Epidermal melanocyte (primary cell): ENCODE data around the gene KIAA0513.
A peak's percentile ranks its signal among the peaks of the same experiment; 100 is the strongest.

Source experiments
- DNase-seq: peaks from one replicate; pipeline ENCODE4 v3.0.0; 2011; ENCODE audit warnings: low spot score; ENCODE audit not compliant: insufficient read length

KIAA0513 gene

DNA sequence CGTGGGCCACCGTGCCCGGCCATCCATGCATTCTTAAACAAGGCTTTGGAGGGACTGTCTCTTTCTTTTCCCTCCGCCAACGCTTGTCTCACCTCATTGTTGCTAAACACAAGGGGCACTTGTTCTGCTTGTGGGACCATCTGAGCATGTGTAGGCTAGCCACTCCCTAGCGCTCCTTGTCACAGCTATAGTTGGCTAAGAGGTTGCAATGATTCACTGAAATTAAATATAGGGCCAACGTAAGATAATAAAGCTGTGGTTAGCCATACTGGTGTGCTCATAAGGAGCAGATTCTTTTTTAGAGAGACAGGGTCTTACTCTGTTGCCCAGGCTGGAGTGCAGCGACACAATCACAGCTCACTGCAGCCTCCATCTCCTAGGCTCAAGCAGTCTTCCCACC, 41.2 kb downstream of the KIAA0513 start:
- DNase-seq = no peak

DNA sequence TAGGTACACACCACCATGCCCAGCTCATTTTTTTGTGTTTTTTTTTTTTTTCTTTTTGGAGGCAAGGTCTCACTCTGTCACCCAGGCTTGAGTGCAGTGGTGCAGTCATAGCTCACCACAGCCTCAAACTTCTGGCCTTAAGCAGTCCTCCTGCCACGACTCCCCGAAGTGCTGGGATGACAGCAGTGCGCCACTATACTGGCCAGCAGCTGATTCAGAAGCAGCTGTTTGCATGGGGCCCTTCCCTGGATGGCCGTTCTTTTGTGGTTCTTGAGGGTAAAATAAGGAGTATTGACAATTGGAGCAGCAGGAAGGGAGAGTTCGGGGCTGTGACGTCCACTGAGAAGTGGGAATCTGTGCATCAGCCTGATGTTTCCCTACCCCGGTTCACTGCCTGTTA, 41.6 kb downstream of the KIAA0513 start:
- DNase-seq = no peak

DNA sequence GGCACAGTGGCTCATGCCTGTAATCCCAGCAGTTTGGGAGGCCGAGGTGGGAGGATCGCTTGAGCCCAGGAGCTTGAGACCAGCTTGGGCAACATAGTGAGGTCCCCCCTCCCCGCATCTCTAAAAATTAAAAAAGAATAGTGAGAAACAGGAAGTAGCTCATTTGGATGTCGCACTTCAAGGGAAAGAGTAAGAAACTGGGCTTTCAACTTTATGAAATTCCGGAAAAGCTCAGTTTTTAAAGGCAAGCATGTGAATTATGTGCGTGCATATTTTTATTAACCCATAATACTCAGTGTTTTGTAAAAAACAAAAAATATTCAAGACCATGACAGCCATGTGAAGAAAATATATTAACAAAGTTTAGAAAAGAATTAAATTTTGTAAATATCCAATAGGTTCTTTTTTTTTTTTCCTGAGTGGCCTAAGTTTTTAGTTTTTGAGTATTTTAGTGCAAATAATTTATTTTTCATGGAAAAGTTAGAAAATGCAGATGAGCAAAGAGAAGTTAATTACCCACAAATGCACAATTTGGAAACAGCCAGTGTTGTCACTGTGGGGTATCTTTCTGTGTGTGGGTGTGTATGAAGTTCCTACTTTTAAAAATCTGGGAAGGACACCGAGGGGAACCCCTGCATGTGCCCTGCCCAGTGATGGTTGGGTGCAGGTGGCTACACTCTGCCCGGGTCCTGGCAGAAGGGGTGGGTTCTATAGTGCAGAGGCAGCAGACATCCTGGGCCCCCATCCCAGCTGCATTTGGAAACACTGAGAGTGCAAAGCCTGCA, 44.7 kb downstream of the KIAA0513 start:
- DNase-seq = no peak

DNA sequence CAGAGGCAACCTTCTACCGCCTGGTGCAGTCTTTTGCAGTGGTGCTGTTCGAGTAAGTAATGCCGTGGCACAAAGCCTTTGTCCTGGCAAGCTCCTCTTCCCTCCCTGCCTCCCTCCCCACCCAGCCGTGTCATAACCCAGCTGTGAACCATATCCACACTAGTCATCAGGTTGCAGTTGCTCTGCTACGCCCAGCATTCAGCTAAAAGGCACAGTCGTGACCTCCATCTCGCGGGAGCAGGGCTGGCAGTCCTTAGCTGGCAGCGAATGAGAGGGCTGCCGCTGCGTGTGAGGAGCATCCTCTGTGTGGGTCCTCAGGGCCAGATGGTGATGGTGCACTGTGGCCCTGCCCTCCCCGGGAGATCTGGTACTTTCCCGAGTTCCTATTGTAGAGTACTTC, 45.4 kb downstream of the KIAA0513 start:
- DNase-seq = peak; percentile 59

DNA sequence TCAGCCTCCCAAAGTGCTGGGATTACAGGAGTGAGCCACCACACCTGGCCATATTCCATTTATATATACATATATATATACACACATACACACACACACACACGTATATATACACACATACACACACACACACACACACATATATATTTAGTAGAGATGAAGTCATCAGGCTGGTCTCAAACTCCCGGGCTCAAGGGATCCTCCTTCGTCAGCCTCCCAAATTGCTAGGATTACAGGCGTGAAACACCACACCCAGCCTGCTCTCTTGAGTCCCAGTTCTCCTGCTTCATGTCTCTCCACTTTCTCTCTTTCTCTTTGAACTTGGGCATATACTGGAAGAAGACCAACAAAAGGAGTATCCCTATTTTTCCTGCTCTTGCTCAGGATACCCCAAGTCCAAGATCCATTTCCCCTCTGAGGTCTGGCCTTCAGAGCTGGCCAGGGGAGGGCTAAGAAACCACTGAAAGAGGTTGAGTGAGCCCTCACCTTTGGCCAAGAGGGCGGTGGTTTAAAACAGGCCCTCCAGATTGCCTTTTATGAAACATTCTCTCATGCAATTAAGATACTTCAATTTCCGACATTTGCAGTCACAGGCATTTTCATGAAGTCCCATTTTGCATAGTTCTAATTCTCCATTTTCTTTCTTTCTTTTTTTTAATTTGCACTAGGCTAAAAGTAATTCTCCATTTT, 46.8 kb downstream of the KIAA0513 start:
- no peak for DNase-seq

- no peak for DNase-seq
Observed at GRCh38 chr16:85075236-85075924, 47.8 kb downstream of the KIAA0513 start.

DNA sequence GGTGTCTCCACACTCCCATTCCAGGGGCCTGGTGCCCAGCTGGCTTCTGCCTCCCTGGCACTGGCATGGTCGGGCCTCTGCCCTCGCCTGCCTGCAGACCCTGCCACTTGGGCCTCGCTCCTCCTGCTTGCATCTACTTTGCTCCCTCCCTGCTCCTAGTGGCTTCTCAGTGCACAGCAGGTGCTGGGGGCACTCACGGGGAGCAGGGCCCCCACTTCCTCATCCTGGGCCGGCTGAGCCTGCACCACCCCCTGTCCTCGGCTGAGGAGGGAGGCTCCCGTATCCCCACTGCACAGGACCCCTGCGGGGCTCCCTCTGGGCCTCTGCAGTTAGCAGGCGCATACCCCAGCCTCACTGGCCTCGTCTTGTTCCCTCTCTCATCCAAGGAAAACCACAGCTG, 49.4 kb downstream of the KIAA0513 start:
- DNase-seq = no peak

DNA sequence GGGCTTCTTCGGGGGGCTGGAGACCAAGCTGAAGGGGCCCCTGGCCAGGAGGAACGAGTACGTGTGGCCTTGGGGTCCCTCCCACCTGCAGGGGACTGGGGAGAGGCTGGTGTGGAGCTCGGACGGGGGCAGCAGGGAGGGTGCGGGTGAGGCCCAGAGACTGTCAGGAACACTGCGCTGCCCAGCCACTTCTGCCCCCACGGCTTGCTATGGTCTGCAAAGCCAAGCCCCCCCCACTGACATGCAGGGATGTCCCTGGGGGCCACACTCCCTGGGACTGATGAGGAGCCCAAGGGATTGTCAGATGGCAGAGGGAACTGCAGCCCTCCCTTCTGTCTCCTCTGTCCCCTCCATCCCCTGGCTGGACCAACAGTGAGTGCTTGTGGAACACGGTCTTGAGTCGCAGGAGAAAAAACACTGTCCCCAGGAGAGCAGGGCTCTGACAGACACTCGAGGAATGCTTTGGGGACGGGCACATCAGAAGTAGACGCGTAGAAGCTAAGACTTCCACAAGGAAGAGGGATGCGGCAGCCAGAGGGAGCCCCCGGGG, 50.1 kb downstream of the KIAA0513 start:
- no peak for DNase-seq

DNA sequence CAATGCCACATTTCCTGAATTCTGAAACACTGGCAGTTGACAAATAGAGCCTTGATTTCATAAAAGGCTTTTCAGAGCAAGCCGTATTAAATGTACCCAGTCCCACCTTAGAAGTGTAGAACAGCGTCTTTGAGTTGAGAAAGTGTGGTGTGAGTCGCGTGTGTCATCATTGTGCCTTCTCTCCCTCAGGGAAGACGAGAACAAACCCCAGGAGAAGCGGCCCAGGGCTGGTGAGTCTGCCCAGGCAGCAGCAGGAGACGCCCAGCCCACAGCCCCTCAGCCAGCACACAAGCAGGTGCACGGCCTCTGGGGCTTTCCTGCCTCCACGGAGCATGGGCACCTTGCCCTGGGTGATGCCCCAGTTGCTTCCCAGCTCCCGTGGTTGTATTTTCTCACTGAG, 50.6 kb downstream of the KIAA0513 start:
- DNase-seq = no peak

DNA sequence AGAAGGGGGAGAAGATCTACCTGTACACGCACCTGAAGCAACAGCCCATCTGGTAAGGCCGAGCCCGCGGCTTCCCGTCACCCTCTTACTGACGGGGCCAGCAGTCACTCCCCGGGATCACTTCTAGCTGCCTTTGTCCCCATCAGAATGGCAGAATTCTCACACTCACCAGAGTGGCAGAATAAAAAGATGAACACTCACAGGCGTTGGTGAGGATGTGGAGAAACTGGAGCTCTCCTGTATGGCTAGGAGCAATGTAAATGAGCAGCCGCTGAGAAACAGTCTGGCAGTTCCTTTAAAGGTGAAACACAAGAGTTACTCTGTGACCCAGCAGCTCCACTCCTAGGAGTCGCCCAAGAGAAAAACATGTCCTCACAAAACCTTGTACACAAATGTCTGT, 51.4 kb downstream of the KIAA0513 start:
- DNase-seq = no peak

GRCh38 chr16:85079785-85080570, 52.4 kb downstream of the KIAA0513 start:
- no peak for DNase-seq

GRCh38 chr16:85081038-85081437, 53.4 kb downstream of the KIAA0513 start:
- no peak for DNase-seq

DNA sequence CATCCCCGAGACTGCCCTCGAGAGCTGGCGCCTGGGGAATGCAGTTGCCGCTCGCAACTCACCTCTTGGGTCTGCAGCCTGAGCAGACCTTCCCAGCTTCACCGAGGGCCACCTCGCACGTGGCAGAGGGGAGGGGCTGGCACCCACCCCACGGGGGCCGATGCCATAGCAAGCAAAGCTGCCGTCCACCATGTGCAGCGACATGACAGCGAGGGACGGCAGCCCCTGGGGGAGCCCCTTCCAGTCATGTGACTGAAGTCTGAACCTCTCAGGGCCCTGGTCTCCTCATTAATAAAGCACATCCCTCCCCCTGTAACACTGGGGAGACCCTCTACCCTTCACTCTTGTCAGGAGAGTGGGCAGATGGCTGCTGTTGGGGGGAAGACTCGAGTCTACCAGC, 54.2 kb downstream of the KIAA0513 start:
- DNase-seq = no peak

DNA sequence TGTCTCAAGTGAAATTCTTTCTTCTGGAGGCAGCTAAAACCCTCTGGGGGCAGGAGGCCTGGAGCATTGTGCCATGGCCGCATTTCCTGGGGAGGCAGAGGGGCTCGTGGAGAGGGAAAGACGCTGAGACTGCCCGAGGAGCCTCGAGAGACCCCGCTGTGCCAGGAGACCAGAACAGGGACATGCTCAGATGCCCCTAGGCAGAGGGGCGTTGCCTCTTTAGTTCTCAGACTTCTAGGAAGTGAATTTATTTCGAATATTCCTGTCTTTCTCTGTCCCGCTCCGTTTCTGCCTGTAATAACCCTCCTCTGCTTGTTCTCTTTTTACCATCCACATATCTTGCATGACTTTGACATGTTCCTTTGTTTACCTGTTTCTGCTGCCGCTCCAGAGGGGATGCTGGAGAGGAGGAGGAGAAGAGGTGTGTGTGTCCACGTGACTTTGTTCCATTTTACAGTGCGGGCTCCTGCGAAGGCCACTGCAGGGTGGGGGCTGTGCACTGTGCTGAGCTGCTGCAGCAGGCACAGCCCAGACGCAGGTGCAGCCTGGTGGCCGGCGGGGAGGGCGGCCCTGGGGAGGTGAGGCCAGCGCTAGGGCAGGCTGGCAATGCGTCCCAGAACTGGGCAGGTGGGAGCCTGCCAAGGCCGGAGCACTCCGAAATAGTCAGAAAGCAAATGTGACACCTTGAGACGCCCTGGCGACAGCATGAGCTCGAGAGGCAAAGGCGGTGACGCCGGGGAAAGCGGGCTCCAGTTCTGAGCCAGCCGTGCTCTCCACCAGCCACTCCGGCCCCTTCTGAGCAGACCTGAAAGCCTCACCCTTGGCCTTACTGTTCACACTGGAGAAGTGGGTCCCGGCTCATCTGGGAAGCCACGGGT, 54.8 kb downstream of the KIAA0513 start:
- no peak for DNase-seq

DNA sequence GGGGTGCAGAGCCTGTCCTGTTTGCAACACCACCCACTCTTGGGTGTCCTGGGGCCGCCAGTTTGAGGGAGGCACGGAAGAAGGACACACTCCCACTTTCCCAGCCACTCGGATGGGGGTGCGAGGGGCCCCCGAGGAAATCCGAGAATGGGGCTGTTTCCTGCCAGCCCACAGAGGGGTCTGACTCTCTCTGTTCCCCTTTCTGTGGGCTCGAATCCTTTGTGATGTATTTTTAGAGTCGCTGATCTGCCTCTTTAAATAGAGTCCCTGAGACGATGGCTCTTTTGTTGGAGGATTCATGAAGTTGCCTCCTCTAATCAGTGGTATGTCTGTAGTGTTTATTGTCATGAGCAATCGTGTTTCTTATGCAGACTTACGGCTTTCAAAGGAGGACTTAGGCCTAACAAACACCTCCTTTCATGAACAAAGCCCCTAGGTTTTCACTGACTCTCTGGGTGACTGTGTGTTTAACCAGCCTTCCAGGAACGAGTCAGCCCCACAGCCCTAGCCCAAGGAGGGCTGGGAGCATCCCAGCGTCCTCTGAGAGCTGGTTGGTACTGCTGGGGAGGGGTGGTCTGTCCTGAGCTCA, 55.5 kb downstream of the KIAA0513 start:
- DNase-seq = no peak

- no peak for DNase-seq
Observed at GRCh38 chr16:85084841-85085510, 57.4 kb downstream of the KIAA0513 start.

DNA sequence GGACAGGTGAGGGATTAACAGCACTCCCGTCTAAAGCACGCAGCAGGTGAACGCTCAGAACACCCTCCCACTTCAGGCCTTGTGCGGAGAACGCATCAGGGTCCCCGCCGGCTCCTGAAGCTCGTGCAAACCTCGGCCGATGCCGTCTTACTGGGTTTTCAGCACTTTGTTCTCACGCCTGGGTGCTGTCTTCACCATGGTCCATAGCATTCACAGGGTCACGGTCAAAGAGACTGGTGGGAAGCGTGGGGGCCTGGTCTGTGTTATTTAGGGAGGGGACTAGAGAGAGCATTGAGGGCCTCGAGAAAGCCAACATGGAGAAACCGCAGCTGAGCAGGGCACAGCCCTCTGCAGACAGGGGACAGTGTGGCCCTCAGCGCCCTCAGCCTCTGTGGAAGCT, 58.1 kb downstream of the KIAA0513 start:
- DNase-seq = no peak

DNA sequence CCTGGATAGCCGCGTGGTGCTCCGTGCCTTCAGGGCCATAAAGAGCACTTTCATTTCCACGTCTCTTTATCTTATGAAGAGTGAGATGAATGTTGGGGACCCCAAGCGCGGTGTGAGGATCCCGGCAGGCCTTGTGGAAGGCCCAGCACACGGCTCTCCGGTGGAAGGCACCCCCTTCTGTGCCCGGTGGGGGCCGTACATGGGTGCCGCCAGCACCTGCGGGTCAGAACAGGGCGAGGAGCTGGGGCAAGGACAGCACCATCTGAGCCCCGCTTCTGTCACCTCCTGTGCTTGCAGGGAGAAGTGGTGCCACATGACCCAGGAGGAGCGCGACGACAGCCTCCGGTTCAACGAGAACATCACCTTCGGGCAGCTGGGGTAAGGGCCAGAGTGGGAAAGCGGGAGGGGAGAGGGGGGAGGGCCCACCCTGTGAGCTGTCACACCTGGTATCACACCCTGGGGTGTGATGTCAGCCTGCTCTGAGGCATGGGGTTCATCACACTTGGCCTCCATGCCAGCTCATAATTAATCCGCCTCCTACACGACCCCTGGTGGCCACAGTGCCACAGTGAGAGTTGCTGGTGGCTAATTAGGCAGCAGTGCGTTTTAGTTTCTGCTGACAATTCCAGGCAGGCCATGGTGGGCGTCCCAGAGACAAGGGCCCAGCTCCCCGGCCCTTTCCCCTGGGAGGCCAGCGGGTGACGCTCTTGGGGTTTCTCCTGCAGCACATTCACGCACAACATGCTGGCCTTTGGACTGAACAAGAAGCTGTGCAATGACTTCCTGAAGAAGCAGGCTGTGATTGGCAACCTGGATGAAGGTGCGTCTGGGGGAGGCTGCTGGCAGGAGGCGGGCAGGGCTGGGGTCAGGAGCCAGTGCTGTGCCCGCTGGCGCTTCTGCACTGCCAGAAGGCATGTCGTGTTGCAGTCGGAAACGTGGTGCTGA, 59.0 kb downstream of the KIAA0513 start:
- peak; percentile 85 for DNase-seq
